HL-60/S4 treated with phorbol 12-myristate 13-acetate at 8.2 ng/mL for 4 days and 3 days (cell line): ENCODE measurements around the gene PXDN.
"Not testable (repeated sequence)": the region's sequence is repeated elsewhere in the genome, so short reads cannot be mapped to it uniquely, and the experiment has no call there.

ENCODE experiments used
- in situ Hi-C: fragments of 300-500 bp; cut with MboI; formaldehyde crosslinking; loops from 2 replicates; pipeline ENCODE4 v1.15.0; 2022; ENCODE audit warnings: low sequenced_read_pairs

The PXDN gene

GRCh38 chr2:1634681-1635341, 109.5 kb downstream of the PXDN start:
- in situ Hi-C loops, result no loop called here

GRCh38 chr2:1633936-1634587, 110.3 kb downstream of the PXDN start:
- in situ Hi-C loops, result no loop called here

GRCh38 chr2:1633092-1633671, 111.1 kb downstream of the PXDN start:
- in situ Hi-C loops, result no loop called here

- in situ Hi-C loops, result no loop called here
Observed at GRCh38 chr2:1632510-1632909, 111.8 kb downstream of the PXDN start.

GRCh38 chr2:1632002-1632348, 112.3 kb downstream of the PXDN start:
- in situ Hi-C loops, result no loop called here

GRCh38 chr2:1631292-1632001, 112.9 kb downstream of the PXDN start:
- in situ Hi-C loops, result no loop called here

GRCh38 chr2:1628893-1629292, 115.4 kb downstream of the PXDN start:
- in situ Hi-C loops, result no loop called here

- in situ Hi-C loops, result no loop called here
Observed at GRCh38 chr2:1627628-1628381, 116.5 kb downstream of the PXDN start.

GRCh38 chr2:1626271-1626681, 118.0 kb downstream of the PXDN start:
- in situ Hi-C loops, result no loop called here

GRCh38 chr2:1625281-1626001, 118.9 kb downstream of the PXDN start:
- in situ Hi-C loops, result no loop called here

- in situ Hi-C loops, result no loop called here
Observed at GRCh38 chr2:1623906-1624445, 120.3 kb downstream of the PXDN start.

- in situ Hi-C loops, result no loop called here
Observed at GRCh38 chr2:1622521-1623200, 121.7 kb downstream of the PXDN start.

GRCh38 chr2:1621976-1622375, 122.3 kb downstream of the PXDN start:
- in situ Hi-C loops, result not testable (repeated sequence)

GRCh38 chr2:1621501-1621900, 122.8 kb downstream of the PXDN start:
- in situ Hi-C loops, result no loop called here

- in situ Hi-C loops, result no loop called here
Observed at GRCh38 chr2:1621041-1621440, 123.3 kb downstream of the PXDN start.

GRCh38 chr2:1620081-1620480, 124.2 kb downstream of the PXDN start:
- in situ Hi-C loops, result no loop called here

- in situ Hi-C loops, result no loop called here
Observed at GRCh38 chr2:1619556-1619955, 124.8 kb downstream of the PXDN start.

GRCh38 chr2:1618974-1619373, 125.3 kb downstream of the PXDN start:
- in situ Hi-C loops, result no loop called here

GRCh38 chr2:1618191-1618961, 125.9 kb downstream of the PXDN start:
- in situ Hi-C loops, result no loop called here
